Thyroid gland (tissue), 4 donors: Measurements from ENCODE around the gene SLC9A4.

ENCODE experiments used
- POLR2A ChIP-seq, 2 donors: fragments of 450-650 bp; IDR thresholded peaks; one replicate each; pipeline ENCODE4 v1.6.1; 2017; ENCODE audit warnings: antibody characterized with exemption in 2 of 2, mild to moderate bottlenecking in 2 of 2, moderate library complexity in 1 of 2
- TF ChIP-seq, protein P1 (sequence below), 6 experiments: fragments of 200-600 bp in 3 of 6; fragments of 450-650 bp in 3 of 6; sonication (generic) in 3 of 6; IDR thresholded peaks; one replicate each; pipeline ENCODE4 v1.5.1; 2016 to 2019; ENCODE audit warnings: antibody characterized with exemption in 6 of 6, mild to moderate bottlenecking in 2 of 6, inconsistent platforms in 1 of 6, moderate library complexity in 1 of 6

GRCh38 chr2:102520801-102521200 is 47.8 kb downstream of the SLC9A4 start:
- TF ChIP-seq POLR2A (IDR thresholded peaks at IDR 0.05), result no peak
- TF ChIP-seq, protein P1, sequence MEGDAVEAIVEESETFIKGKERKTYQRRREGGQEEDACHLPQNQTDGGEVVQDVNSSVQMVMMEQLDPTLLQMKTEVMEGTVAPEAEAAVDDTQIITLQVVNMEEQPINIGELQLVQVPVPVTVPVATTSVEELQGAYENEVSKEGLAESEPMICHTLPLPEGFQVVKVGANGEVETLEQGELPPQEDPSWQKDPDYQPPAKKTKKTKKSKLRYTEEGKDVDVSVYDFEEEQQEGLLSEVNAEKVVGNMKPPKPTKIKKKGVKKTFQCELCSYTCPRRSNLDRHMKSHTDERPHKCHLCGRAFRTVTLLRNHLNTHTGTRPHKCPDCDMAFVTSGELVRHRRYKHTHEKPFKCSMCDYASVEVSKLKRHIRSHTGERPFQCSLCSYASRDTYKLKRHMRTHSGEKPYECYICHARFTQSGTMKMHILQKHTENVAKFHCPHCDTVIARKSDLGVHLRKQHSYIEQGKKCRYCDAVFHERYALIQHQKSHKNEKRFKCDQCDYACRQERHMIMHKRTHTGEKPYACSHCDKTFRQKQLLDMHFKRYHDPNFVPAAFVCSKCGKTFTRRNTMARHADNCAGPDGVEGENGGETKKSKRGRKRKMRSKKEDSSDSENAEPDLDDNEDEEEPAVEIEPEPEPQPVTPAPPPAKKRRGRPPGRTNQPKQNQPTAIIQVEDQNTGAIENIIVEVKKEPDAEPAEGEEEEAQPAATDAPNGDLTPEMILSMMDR (IDR thresholded peaks at IDR 0.05), result no peak
